GM23338 (cell line): ENCODE measurements around the gene MPND. TPM values are rescaled to one million over a fixed set of nuclear protein-coding genes. Genes with fewer than 3 reads are reported as not detected.
A peak's percentile ranks its signal among the peaks of the same experiment; 100 is the strongest.

ENCODE experiments used
- ATAC-seq: fragments of 200-7000 bp; cut with Tn5 transposase; 3 replicates; pipeline ENCODE4 v1.9.1; 2020
- DNase-seq: peaks from one replicate; pipeline ENCODE4 v3.0.0-alpha.2; 2015; ENCODE audit warnings: low spot score
- H2AFZ ChIP-seq: fragments of 200-600 bp; sonication (generic); 2 replicates; pipeline ENCODE4 v1.8.0; 2016; ENCODE audit warnings: antibody characterized with exemption, mild to moderate bottlenecking, moderate library complexity
- H3F3A ChIP-seq: fragments of 200-600 bp; sonication (generic); replicated peaks from 2 replicates; pipeline ENCODE4 v1.8.0; 2017; ENCODE audit warnings: antibody characterized with exemption, mixed run types, low read depth
- H3K27ac ChIP-seq: fragments of 200-600 bp; sonication (generic); 2 replicates; pipeline ENCODE4 v1.6.1; 2016; ENCODE audit warnings: low read depth
- H3K27me3 ChIP-seq: fragments of 200-600 bp; sonication (generic); 2 replicates; pipeline ENCODE4 v1.8.0; 2016; ENCODE audit warnings: mild to moderate bottlenecking, mixed run types, moderate library complexity; ENCODE audit not compliant: insufficient read depth
- H3K36me3 ChIP-seq: fragments of 200-600 bp; sonication (generic); 2 replicates; pipeline ENCODE4 v1.8.0; 2016; ENCODE audit warnings: mild to moderate bottlenecking; ENCODE audit not compliant: insufficient read depth
- H3K4me1 ChIP-seq: fragments of 200-600 bp; sonication (generic); 2 replicates; pipeline ENCODE4 v1.8.0; 2016; ENCODE audit warnings: mild to moderate bottlenecking, moderate library complexity; ENCODE audit not compliant: insufficient read depth
- H3K4me2 ChIP-seq: fragments of 200-600 bp; sonication (generic); 2 replicates; pipeline ENCODE4 v1.7.1; 2017; ENCODE audit warnings: mixed run types
- H3K4me3 ChIP-seq: fragments of 200-600 bp; sonication (generic); 2 replicates; pipeline ENCODE4 v1.6.1; 2016; ENCODE audit warnings: mixed run types
- H3K79me2 ChIP-seq: fragments of 200-600 bp; sonication (generic); replicated peaks from 2 replicates; pipeline ENCODE4 v1.8.0; 2017; ENCODE audit warnings: mild to moderate bottlenecking; ENCODE audit not compliant: insufficient read depth
- H3K9me2 ChIP-seq: fragments of 200-600 bp; sonication (generic); 2 replicates; pipeline ENCODE4 v1.8.0; 2017; ENCODE audit not compliant: insufficient read depth
- H4K20me1 ChIP-seq: fragments of 200-600 bp; sonication (generic); replicated peaks from 2 replicates; pipeline ENCODE4 v1.8.0; 2017; ENCODE audit warnings: mild to moderate bottlenecking; ENCODE audit not compliant: insufficient read depth
- H3K27ac Mint-ChIP-seq: 2 replicates; pipeline ENCODE4 v1.8.0; 2020; ENCODE audit warnings: inconsistent platforms, mild to moderate bottlenecking, moderate library complexity, mixed read lengths
- H3K27me3 Mint-ChIP-seq: 3 replicates; pipeline ENCODE4 v1.8.0; 2022; ENCODE audit warnings: low read depth, mild to moderate bottlenecking, moderate library complexity, mixed read lengths, inconsistent platforms; ENCODE audit not compliant: insufficient read depth, poor library complexity
- H3K36me3 Mint-ChIP-seq: 3 replicates; pipeline ENCODE4 v1.8.0; 2021; ENCODE audit warnings: low read depth, mild to moderate bottlenecking, inconsistent platforms, moderate library complexity, mixed read lengths
- H3K4me1 Mint-ChIP-seq: 3 replicates; pipeline ENCODE4 v1.8.0; 2020; ENCODE audit warnings: mild to moderate bottlenecking, inconsistent platforms, mixed read lengths
- H3K4me3 Mint-ChIP-seq: 3 replicates; pipeline ENCODE4 v1.8.0; 2021; ENCODE audit warnings: moderate library complexity, mild to moderate bottlenecking, inconsistent platforms, mixed read lengths
- H3K9me3 Mint-ChIP-seq: 3 replicates; pipeline ENCODE4 v1.8.0; 2020; ENCODE audit warnings: moderate library complexity, mild to moderate bottlenecking, inconsistent platforms, mixed read lengths
- CREB1 ChIP-seq: fragments of 250-450 bp; sonication (Bioruptor Pico); IDR thresholded peaks from 2 replicates; pipeline ENCODE4 v1.5.0; 2020; ENCODE audit warnings: low read depth, mild to moderate bottlenecking, moderate library complexity
- CTCF ChIP-seq, 2 experiments: fragments of 200-600 bp in 1 of 2; sonication (generic) in 1 of 2; conservative IDR thresholded peaks; 2 replicates each; pipeline versions ENCODE4 v1.5.1 to v1.6.1; 2016 to 2017; ENCODE audit warnings: antibody characterized with exemption in 2 of 2, low read depth in 2 of 2, mild to moderate bottlenecking in 2 of 2, moderate library complexity in 1 of 2
- ZNF331 ChIP-seq: fragments of 250-450 bp; sonication (Bioruptor Pico); IDR thresholded peaks from 2 replicates; pipeline ENCODE4 v1.5.0; 2020; ENCODE audit warnings: low read depth, mild to moderate bottlenecking, moderate library complexity
- polyA plus RNA-seq: library from polyadenylated mRNA; unstranded; fragments of >200 nt; fragmentation: Nextera tagmentation; extraction: Ambion mirVana; gene quantifications from 2 replicates; pipeline ENCODE4 v1.2.1, GENCODE V29; 2016
- total RNA-seq: library from RNA; depleted of rRNA; stranded (reverse); fragments of >200 nt; shearing (Covaris generic); gene quantifications from 2 replicates; pipeline ENCODE4 v1.2.3, GENCODE V29; 2014
- TF ChIP-seq, protein P1 (sequence below): fragments of 250-450 bp; sonication (Bioruptor Pico); IDR thresholded peaks from 2 replicates; pipeline ENCODE4 v1.5.0; 2020; ENCODE audit warnings: mild to moderate bottlenecking, moderate library complexity

Gene MPND
- total and polyA plus RNA-seq, 2 experiments from 2014 or later = 11.8 to 15.6 TPM

DNA sequence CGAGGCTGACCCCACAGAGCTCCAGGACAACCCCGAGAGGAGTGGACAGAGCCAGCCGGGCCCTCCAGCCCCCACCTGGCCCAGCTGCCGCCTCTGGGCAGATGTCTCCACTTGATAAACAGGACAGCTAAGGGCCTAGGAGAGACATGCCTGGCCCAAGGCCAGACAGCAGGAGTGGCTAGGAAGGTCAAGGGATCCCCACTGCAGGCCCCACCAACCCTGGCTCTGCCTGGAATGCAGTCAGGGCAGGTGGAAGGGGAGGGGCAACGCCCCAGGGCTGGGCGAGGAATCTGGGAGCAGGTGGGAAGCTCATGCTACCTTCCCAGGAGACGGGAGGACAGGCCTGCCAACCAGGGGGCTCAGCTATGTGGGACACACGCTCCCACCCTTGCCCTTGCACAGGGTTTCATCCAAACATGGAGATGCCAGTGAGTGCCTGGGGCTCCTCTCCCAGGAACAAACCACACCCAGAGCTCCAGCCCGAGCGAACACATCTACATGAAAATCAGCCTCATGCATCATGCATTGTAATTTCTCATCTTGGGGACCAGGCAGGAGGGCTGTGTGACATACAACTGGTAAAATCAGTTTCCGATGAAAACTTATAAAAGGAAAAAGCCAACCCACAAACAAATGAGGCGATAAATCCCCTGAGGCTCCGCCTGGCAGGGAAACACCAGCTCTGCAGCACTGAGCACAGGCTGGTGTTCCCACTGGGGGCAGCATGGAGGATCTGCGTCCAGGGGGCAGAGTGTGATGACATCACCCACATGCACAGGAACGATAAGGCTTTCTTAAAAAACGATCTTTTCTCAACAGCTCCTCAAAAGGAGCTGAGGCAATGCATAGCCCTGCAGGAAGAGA, 32.0 kb downstream of the MPND start:
- Mint-ChIP-seq H3K9me3 (no peaks in the 10 kb centered on the region), H3K4me3 (peak overlapping the region; percentile 46), H3K27me3 (peaks cover 25% of the 10 kb centered on the region), H3K27ac (peak overlapping the region; percentile 92), H3K36me3 (no peaks in the 10 kb centered on the region), H3K4me1 (peaks cover 51% of the 10 kb centered on the region)
- Histone ChIP-seq H3K27me3 (no peaks in the 10 kb centered on the region), H3K36me3 (no peaks in the 10 kb centered on the region), H3K79me2 (peaks cover 78% of the 10 kb centered on the region), H3K9me2 (no peaks in the 10 kb centered on the region), H3K4me2 (peak overlapping the region; percentile 54), H3K4me1 (peaks cover 29% of the 10 kb centered on the region), H2AFZ (no peak overlapping the region), H3F3A (0 out of 2 replicates have a peak, but pooled peaks cover 13% of the 10 kb centered on the region), H3K27ac (peak overlapping the region; percentile 85), H3K4me3 (peak overlapping the region; percentile 35; the same call in 1 of the 2 replicates), H4K20me1 (peaks cover 22% of the 10 kb centered on the region; the same call in 1 of the 2 replicates)
- peak; percentile 31 to 46 for TF ChIP-seq CTCF (conservative IDR thresholded peaks at IDR 0.05; ENCODE audit: low read depth in 2 of 2)
- peak; percentile 62 for TF ChIP-seq CREB1 (CRISPR knock-in tag)
- no peak for TF ChIP-seq ZNF331
- DNase-seq (peak; percentile 85), ATAC-seq (peak; percentile 81)

GRCh38 chr19:4376028-4376670, 32.8 kb downstream of the MPND start:
- H3K9me2 ChIP-seq = no peaks in the 10 kb centered on the region
- DNase-seq (no peak), ATAC-seq (peak; percentile 4; the same call in 2 of the 3 replicates)
- TF ChIP-seq, protein P1, sequence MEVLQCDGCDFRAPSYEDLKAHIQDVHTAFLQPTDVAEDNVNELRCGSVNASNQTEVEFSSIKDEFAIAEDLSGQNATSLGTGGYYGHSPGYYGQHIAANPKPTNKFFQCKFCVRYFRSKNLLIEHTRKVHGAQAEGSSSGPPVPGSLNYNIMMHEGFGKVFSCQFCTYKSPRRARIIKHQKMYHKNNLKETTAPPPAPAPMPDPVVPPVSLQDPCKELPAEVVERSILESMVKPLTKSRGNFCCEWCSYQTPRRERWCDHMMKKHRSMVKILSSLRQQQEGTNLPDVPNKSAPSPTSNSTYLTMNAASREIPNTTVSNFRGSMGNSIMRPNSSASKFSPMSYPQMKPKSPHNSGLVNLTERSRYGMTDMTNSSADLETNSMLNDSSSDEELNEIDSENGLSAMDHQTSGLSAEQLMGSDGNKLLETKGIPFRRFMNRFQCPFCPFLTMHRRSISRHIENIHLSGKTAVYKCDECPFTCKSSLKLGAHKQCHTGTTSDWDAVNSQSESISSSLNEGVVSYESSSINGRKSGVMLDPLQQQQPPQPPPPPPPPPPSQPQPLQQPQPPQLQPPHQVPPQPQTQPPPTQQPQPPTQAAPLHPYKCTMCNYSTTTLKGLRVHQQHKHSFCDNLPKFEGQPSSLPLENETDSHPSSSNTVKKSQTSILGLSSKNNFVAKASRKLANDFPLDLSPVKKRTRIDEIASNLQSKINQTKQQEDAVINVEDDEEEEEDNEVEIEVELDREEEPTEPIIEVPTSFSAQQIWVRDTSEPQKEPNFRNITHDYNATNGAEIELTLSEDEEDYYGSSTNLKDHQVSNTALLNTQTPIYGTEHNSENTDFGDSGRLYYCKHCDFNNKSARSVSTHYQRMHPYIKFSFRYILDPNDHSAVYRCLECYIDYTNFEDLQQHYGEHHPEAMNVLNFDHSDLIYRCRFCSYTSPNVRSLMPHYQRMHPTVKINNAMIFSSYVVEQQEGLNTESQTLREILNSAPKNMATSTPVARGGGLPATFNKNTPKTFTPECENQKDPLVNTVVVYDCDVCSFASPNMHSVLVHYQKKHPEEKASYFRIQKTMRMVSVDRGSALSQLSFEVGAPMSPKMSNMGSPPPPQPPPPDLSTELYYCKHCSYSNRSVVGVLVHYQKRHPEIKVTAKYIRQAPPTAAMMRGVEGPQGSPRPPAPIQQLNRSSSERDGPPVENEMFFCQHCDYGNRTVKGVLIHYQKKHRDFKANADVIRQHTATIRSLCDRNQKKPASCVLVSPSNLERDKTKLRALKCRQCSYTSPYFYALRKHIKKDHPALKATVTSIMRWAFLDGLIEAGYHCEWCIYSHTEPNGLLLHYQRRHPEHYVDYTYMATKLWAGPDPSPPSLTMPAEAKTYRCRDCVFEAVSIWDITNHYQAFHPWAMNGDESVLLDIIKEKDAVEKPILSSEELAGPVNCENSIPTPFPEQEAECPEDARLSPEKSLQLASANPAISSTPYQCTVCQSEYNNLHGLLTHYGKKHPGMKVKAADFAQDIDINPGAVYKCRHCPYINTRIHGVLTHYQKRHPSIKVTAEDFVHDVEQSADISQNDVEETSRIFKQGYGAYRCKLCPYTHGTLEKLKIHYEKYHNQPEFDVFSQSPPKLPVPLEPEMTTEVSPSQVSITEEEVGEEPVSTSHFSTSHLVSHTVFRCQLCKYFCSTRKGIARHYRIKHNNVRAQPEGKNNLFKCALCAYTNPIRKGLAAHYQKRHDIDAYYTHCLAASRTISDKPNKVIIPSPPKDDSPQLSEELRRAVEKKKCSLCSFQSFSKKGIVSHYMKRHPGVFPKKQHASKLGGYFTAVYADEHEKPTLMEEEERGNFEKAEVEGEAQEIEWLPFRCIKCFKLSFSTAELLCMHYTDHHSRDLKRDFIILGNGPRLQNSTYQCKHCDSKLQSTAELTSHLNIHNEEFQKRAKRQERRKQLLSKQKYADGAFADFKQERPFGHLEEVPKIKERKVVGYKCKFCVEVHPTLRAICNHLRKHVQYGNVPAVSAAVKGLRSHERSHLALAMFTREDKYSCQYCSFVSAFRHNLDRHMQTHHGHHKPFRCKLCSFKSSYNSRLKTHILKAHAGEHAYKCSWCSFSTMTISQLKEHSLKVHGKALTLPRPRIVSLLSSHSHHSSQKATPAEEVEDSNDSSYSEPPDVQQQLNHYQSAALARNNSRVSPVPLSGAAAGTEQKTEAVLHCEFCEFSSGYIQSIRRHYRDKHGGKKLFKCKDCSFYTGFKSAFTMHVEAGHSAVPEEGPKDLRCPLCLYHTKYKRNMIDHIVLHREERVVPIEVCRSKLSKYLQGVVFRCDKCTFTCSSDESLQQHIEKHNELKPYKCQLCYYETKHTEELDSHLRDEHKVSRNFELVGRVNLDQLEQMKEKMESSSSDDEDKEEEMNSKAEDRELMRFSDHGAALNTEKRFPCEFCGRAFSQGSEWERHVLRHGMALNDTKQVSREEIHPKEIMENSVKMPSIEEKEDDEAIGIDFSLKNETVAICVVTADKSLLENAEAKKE (CRISPR knock-in tag) = no peak
- TF ChIP-seq CTCF (conservative IDR thresholded peaks at IDR 0.05; ENCODE audit: low read depth in 2 of 2) = 0 out of 4 replicates have a peak, but pooled peaks of 1 of the 2 experiments have one; percentile 3
- 0 out of 2 replicates have a peak, but pooled peaks cover 13% of the 10 kb centered on the region for H3F3A ChIP-seq
- H3K4me1 ChIP-seq = peaks cover 29% of the 10 kb centered on the region
- no peak overlapping the region for H2AFZ ChIP-seq
- peaks cover 27% of the 10 kb centered on the region; the same call in 1 of the 2 replicates for H4K20me1 ChIP-seq
- H3K36me3 Mint-ChIP-seq = no peaks in the 10 kb centered on the region
- H3K4me3 ChIP-seq = no peak overlapping the region
- peaks cover 48% of the 10 kb centered on the region for H3K4me1 Mint-ChIP-seq
- H3K27me3 Mint-ChIP-seq = peaks cover 24% of the 10 kb centered on the region
- no peaks in the 10 kb centered on the region for H3K27me3 ChIP-seq
- peak overlapping the region; percentile 85 for H3K27ac ChIP-seq
- peak overlapping the region; percentile 54 for H3K4me2 ChIP-seq
- H3K36me3 ChIP-seq = no peaks in the 10 kb centered on the region
- peaks cover 81% of the 10 kb centered on the region for H3K79me2 ChIP-seq
- peak overlapping the region; percentile 46; the same call in 2 of the 3 replicates for H3K4me3 Mint-ChIP-seq
- peak overlapping the region; percentile 92 for H3K27ac Mint-ChIP-seq
- no peaks in the 10 kb centered on the region for H3K9me3 Mint-ChIP-seq
